Transverse colon (tissue), 4 donors: ENCODE results near the gene XPA.

ENCODE experiments used
- EP300 ChIP-seq: sonication (generic); formaldehyde crosslinking; IDR thresholded peaks from one replicate; pipeline ENCODE4 v1.6.1; 2017; ENCODE audit warnings: antibody characterized with exemption, low read depth
- POLR2A ChIP-seq: fragments of 450-650 bp; IDR thresholded peaks from one replicate; pipeline ENCODE4 v1.6.1; 2016; ENCODE audit warnings: antibody characterized with exemption, mild to moderate bottlenecking, moderate library complexity
- POLR2AphosphoS5 ChIP-seq, 3 donors: sonication (generic); formaldehyde crosslinking; IDR thresholded peaks; one replicate each; pipeline ENCODE4 v1.6.1; 2016; ENCODE audit warnings: antibody characterized with exemption in 3 of 3
- TF ChIP-seq, protein P1 (sequence below), 5 experiments: fragments of 200-600 bp in 3 of 5; fragments of 450-650 bp in 2 of 5; sonication (generic) in 3 of 5; IDR thresholded peaks; 1 replicate in 2 of 5; 2 replicates in 3 of 5; pipeline ENCODE4 v1.5.1; 2016 to 2017; ENCODE audit warnings: antibody characterized with exemption in 5 of 5, inconsistent platforms in 3 of 5, mild to moderate bottlenecking in 2 of 5, moderate library complexity in 1 of 5

DNA sequence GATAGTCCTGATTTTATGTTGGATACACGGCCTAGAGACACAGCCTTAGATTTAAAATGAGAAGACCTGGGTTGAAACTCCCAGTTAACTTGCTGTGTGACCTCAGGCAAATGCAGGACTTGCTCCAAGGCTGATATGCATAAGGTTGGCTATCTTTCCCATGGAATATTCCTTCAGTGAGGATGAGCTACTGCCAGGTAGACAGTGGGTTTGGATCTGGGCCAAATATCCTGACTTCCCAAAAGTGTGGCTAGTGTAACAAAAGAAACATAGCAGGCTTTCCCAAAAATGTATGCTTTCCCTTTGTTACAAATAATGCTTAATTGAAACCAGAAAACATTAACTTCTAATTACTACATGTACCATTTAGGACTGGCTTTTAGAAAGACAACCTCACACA lies 697 bp upstream of the XPA start:
- TF ChIP-seq, protein P1, sequence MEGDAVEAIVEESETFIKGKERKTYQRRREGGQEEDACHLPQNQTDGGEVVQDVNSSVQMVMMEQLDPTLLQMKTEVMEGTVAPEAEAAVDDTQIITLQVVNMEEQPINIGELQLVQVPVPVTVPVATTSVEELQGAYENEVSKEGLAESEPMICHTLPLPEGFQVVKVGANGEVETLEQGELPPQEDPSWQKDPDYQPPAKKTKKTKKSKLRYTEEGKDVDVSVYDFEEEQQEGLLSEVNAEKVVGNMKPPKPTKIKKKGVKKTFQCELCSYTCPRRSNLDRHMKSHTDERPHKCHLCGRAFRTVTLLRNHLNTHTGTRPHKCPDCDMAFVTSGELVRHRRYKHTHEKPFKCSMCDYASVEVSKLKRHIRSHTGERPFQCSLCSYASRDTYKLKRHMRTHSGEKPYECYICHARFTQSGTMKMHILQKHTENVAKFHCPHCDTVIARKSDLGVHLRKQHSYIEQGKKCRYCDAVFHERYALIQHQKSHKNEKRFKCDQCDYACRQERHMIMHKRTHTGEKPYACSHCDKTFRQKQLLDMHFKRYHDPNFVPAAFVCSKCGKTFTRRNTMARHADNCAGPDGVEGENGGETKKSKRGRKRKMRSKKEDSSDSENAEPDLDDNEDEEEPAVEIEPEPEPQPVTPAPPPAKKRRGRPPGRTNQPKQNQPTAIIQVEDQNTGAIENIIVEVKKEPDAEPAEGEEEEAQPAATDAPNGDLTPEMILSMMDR (IDR thresholded peaks at IDR 0.05), result no peak
- TF ChIP-seq POLR2A, result no peak
- no peak for TF ChIP-seq POLR2AphosphoS5 (IDR thresholded peaks at IDR 0.05)
- no peak for TF ChIP-seq EP300
